ENCODE results near the gene TMTC4.

GRCh38 chr13:100589178-100589725 lies 85.3 kb downstream of the TMTC4 start:
- TF ChIP-seq CTCF (IDR thresholded peaks at IDR 0.05) (no peak), POLR2A (IDR thresholded peaks at IDR 0.05) (no peak)
